ENCODE results near the gene DNMBP.

The DNMBP gene

GRCh38 chr10:99958806-99959205 lies 50.9 kb downstream of the DNMBP start:
- TF ChIP-seq GATA2 (IDR thresholded peaks at IDR 0.05; ENCODE audit: low read depth, low read length) (no peak), GATA3 (IDR thresholded peaks at IDR 0.05; ENCODE audit: low read depth, low read length) (no peak)

- no peak for TF ChIP-seq GATA2 (IDR thresholded peaks at IDR 0.05; ENCODE audit: low read depth, low read length)
Observed at GRCh38 chr10:99958302-99958701, 51.4 kb downstream of the DNMBP start.

GRCh38 chr10:99952799-99953198 lies 56.9 kb downstream of the DNMBP start:
- TF ChIP-seq GATA3 (IDR thresholded peaks at IDR 0.05; ENCODE audit: low read depth, low read length): no peak
- TF ChIP-seq GATA2 (IDR thresholded peaks at IDR 0.05; ENCODE audit: low read depth, low read length): no peak

GRCh38 chr10:99945263-99945662 lies 64.5 kb downstream of the DNMBP start:
- TF ChIP-seq GATA2 (IDR thresholded peaks at IDR 0.05; ENCODE audit: low read depth, low read length) (no peak), GATA3 (IDR thresholded peaks at IDR 0.05; ENCODE audit: low read depth, low read length) (no peak)

GRCh38 chr10:99944860-99945259 lies 64.9 kb downstream of the DNMBP start:
- TF ChIP-seq GATA2 (IDR thresholded peaks at IDR 0.05; ENCODE audit: low read depth, low read length) (no peak), GATA3 (IDR thresholded peaks at IDR 0.05; ENCODE audit: low read depth, low read length) (no peak)

- TF ChIP-seq GATA2 (IDR thresholded peaks at IDR 0.05; ENCODE audit: low read depth, low read length): no peak
- TF ChIP-seq GATA3 (IDR thresholded peaks at IDR 0.05; ENCODE audit: low read depth, low read length): no peak
Observed at GRCh38 chr10:99943908-99944307, 65.8 kb downstream of the DNMBP start.

- TF ChIP-seq GATA3 (IDR thresholded peaks at IDR 0.05; ENCODE audit: low read depth, low read length) (no peak), GATA2 (IDR thresholded peaks at IDR 0.05; ENCODE audit: low read depth, low read length) (no peak)
Observed at GRCh38 chr10:99941942-99942820, 67.6 kb downstream of the DNMBP start.

GRCh38 chr10:99938563-99938962 lies 71.2 kb downstream of the DNMBP start:
- no peak for TF ChIP-seq GATA2 (IDR thresholded peaks at IDR 0.05; ENCODE audit: low read depth, low read length)

GRCh38 chr10:99937630-99938029 lies 72.1 kb downstream of the DNMBP start:
- TF ChIP-seq GATA3 (IDR thresholded peaks at IDR 0.05; ENCODE audit: low read depth, low read length): no peak
- no peak for TF ChIP-seq GATA2 (IDR thresholded peaks at IDR 0.05; ENCODE audit: low read depth, low read length)

- TF ChIP-seq GATA2 (IDR thresholded peaks at IDR 0.05; ENCODE audit: low read depth, low read length) (no peak), GATA3 (IDR thresholded peaks at IDR 0.05; ENCODE audit: low read depth, low read length) (no peak)
Observed at GRCh38 chr10:99930731-99931550, 78.8 kb downstream of the DNMBP start.

GRCh38 chr10:99929360-99929759 lies 80.4 kb downstream of the DNMBP start:
- TF ChIP-seq GATA2 (IDR thresholded peaks at IDR 0.05; ENCODE audit: low read depth, low read length) (no peak), GATA3 (IDR thresholded peaks at IDR 0.05; ENCODE audit: low read depth, low read length) (no peak)

- TF ChIP-seq GATA3 (IDR thresholded peaks at IDR 0.05; ENCODE audit: low read depth, low read length) (no peak), GATA2 (IDR thresholded peaks at IDR 0.05; ENCODE audit: low read depth, low read length) (no peak)
Observed at GRCh38 chr10:99927721-99928280, 81.9 kb downstream of the DNMBP start.

- TF ChIP-seq GATA2 (IDR thresholded peaks at IDR 0.05; ENCODE audit: low read depth, low read length): no peak
- no peak for TF ChIP-seq GATA3 (IDR thresholded peaks at IDR 0.05; ENCODE audit: low read depth, low read length)
Observed at GRCh38 chr10:99926925-99927720, 82.6 kb downstream of the DNMBP start.

All from SH-SY5Y (cell line).